H4 (cell line): ENCODE data around the gene SAMD5. TPM values are rescaled to one million over a fixed set of nuclear protein-coding genes. Genes with fewer than 3 reads are reported as not detected.

Experiments used
- DNase-seq: peaks from one replicate; pipeline ENCODE4 v3.0.0-alpha.2; 2015; ENCODE audit warnings: low spot score
- total RNA-seq: library from RNA; depleted of rRNA; stranded (reverse); fragments of >200 nt; shearing (Covaris generic); gene quantifications from 2 replicates; pipeline ENCODE4 v1.2.3, GENCODE V29; 2014

SAMD5 gene
- total RNA-seq, 1 experiment from 2014 or later = 2.1 TPM

DNA sequence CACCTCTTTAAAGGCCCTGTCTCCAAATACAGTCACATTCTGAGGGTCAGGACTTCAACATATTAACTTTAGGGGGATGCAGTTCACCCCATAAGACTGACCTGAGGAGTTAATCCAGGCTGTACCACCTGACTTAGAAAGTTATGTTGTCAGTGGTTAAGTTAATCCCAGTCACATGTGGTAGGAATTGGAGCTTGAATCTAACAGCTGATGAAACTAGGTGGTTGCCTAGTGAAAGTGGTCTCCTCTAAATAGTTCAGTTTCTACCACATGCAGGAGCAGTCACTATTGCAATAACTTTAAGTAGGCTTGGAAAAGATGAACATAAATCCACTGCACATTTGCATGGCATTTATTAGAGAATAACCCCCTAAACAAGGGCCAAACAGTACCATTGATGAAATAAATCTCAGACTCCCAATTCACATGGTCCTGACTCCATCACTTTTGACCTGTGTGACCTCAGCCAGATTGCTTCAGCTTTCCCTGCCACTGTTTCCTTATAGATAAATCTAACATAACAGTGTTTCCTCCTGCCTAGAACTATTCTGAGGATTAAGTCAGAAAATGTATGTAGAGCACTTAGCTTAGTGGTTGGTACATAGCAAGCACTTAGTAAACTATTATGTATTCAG is 20.1 kb downstream of the SAMD5 start:
- no peak for DNase-seq

- DNase-seq = peak; percentile 59
These were observed 21.9 kb downstream of the SAMD5 start for GRCh38 chr6:147530132-147531060.

GRCh38 chr6:147531321-147531720 is 22.8 kb downstream of the SAMD5 start:
- DNase-seq = no peak

DNA sequence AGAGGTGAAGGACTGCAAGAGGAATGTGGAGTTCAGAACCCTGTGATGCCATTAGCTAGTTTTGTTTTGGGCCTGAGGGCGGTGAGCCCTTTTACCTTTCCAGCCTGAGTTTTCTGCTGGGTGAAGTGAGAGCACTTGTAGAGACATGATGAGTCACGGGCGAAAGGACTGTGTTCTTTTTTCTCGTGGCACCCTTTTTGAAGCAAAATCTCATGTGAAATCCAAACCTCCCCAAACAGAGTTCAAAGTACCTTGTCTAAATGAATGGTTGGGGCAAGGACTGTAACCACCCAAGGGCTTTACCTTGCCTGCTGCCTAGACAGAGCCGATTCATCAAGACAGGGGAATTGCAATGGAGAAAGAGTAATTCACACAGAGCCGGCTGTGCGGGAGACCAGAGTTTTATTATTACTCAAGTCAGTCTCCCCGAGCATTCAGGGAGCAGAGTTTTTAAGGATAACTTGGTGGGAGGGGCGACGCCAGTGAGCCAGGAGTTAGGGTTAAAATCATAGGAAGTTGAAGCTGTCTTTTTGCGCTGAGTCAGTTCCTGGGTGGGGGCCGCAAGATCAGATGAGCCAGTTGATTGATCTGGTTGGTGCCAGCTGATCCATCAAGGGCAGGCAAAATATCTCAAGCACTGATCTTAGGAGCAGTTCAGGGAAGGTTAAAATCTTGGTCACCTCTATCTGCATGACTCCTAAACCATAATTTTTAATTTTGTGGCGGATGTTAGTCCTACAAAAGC is 25.8 kb downstream of the SAMD5 start:
- no peak for DNase-seq

GRCh38 chr6:147538821-147539220 is 30.3 kb downstream of the SAMD5 start:
- no peak for DNase-seq

DNA sequence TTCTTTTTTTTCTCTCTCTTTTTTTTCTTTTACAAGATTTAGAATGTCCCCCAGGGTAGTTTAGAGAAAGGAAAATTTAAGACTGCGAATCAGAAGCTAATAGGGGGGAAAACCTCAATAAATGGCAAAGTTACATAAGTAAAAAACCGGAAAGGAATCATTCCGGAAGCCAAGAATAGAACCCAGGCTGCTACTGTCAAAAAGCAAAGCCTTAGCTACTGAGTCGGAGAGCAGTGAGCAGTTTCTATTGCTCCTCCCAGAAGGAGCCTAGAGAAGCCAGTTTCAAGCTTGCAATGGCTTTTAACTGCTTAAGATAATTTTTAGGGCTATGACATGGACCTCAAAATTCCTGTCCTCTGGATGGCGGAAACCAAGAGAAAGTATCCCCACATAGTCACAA is 31.6 kb downstream of the SAMD5 start:
- DNase-seq = no peak

- DNase-seq = peak; percentile 5
These were observed 33.9 kb downstream of the SAMD5 start for GRCh38 chr6:147542436-147542835.

DNA sequence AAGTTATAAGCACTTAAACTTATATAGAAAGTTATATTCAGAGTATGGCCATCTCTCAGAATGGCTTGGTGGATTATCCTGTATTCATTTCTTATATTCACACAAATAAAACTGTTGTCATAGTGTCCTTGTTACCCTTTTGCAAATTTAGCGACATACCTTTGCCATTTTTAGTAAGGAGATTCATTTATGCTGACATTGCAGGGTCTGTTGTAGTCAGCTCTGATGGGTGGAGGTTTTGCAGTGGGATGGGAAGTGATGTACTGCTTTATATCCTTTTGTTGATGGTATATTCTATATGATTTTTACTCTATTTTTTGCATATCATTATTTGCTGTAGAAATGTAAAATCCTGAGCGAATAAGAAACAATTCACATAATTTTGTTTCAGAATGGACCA is 35.9 kb downstream of the SAMD5 start:
- no peak for DNase-seq

DNA sequence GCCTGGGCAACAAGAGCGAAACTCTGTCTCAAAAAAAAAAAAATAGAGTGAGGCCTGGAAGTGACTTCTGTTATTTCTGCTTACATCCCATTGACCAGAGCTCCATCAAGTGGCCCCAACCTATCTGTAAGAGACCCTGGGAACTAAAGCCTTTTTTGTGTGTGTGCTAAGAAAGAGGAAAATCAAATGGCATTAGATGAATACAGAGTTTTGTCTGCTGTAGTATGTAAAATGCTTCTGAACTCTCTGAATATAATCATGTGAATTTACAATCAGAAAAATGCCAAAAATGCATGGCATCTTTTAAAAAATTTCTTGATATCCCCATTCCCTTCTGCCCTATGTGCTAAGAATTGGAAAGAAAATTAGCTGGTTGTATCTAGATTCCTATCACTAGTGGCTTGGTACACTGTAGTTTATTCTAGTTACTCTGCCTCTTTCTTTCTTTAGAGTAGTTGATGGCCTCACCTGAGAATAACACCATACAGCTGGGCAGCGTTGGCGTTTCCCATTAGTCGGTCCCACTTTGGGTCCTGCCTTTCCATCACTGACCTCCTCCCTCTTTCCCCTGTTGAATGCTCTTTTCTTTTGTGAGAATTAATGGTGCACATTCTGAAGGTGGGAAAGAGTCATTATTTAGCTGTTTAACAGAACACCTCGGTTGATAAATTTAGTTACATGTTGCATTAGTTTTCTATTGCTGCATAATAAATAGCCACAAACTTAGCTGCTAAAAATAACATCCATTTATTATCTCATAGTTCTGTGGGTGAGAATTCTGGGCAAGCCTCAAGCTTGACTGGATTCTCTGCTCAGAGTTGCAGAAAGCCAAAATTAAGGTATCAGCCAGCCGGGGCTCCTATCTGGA is 38.2 kb downstream of the SAMD5 start:
- no peak for DNase-seq

GRCh38 chr6:147547369-147547902 is 38.9 kb downstream of the SAMD5 start:
- DNase-seq = no peak

- no peak for DNase-seq
These were observed 40.5 kb downstream of the SAMD5 start for GRCh38 chr6:147548921-147549475.

- DNase-seq = peak; percentile 21
These were observed 41.0 kb downstream of the SAMD5 start for GRCh38 chr6:147549531-147549930.

DNA sequence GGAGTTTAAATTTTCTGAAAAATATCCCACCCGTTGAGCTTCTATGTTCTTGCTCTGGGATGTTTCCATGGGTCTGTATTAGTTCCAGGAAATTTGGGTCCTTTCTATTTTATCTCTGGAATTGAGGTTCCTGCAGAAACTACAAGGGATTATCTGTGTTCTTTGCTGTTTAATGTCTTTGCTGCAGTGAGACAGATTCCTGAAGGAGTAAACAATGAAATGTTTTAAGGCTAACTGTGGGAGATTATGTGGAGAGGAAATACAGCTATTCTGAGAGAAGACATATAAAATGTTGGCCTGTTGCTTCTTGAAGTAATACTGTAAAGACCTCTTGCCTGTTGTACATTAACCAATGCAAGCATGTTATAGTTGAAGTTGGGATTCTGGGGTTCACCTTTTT is 43.5 kb downstream of the SAMD5 start:
- no peak for DNase-seq

- DNase-seq = no peak
These were observed 44.6 kb downstream of the SAMD5 start for GRCh38 chr6:147553099-147553498.

DNA sequence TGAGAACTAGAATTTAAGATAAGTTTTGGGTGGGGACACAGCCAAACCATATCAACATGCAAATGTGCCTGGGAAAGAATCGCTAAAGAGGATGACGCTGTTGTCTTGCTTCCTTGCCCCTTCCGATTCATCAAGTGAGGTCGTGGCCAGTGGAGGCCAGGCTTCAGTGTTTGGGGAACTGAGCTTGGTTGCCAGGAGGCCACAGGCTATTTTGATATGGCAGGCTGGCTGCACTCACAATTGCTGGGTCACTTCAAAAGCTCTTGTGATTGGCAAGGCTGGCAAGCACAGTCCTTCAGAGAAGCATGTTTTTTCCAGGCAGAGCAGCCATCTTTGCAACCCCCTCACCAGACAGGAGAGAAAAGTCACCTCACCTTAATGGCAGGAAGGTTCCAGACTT is 45.8 kb downstream of the SAMD5 start:
- no peak for DNase-seq

DNA sequence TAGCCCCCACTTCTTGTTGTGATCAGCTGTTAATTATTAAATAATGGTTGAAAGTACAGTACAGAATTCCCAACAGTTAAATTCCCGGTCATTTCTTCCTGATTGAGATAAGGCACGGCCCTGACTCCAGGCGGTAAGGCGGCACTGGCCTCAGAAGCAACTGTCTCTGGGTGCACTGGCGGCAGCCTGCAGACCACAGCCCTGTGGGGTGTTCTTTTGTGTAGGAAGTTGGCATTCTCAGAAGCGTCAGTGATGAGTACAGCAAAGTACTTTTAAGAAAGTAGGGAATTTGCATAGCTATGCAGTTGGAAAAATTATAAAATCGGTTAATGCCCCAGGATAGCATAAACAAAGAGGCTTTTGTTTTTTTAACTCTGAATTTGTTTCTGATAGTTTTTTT is 50.5 kb downstream of the SAMD5 start:
- no peak for DNase-seq

GRCh38 chr6:147560670-147561069 is 52.2 kb downstream of the SAMD5 start:
- no peak for DNase-seq

- DNase-seq = no peak
These were observed 53.2 kb downstream of the SAMD5 start for GRCh38 chr6:147561726-147562125.

DNA sequence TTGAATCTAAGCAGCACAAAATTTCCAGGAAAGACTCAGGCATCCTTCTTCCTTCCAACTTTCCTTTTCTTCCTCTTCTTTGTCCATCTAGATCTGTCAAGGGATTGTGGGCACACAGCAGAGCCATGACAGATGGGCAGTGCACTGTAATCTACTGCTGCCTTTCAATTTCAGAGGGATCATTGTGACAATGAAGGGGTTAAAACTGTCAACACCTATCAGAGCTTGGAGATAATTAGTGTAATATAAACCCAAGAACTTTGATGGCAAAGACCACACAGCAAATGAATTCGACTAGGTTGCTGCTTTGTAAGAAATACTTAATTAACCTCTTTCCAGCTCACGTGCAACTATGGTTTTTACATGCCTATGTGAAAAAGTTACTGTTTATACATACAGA is 55.0 kb downstream of the SAMD5 start:
- no peak for DNase-seq

- DNase-seq = no peak
These were observed 56.1 kb downstream of the SAMD5 start for GRCh38 chr6:147564556-147564955.
